Measurements from ENCODE around the gene NECTIN4. TPM values are rescaled to one million over a fixed set of nuclear protein-coding genes. Genes with fewer than 3 reads are reported as not detected.

The NECTIN4 gene
- total and polyA plus RNA-seq, 9 donors, result 0.07 to 4.4 (median 0.21) TPM; not detected in 3

DNA sequence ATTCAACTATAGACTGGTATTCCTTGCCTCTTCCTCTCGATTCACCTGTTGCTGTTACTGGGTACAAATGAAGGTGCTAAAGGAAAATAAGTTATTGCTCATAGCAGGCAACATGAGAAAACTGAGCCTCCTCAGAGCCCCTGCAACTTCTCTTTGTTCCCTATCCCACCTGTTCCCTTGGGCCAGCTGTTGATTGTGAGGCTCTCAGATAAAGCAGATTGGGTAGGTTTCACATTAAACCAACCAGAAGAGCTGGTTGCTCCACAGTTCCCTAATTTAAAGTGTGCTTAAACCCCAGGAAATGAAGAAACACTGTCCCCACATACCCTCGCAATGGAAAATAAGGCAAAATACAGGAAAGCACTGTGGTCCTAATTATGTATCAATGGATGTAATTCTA, 38.3 kb upstream of the NECTIN4 start:
- no peak for DNase-seq
- intact Hi-C loops (cut with DNase I), result no loop called here
- Histone ChIP-seq H3K4me1 (ENCODE audit: insufficient read depth) (peaks cover 4% of the 10 kb centered on the region), H3K27me3 (no peaks in the 10 kb centered on the region), H3K27ac (no peak overlapping the region), H3K4me3 (no peak overlapping the region), H3K9me3 (no peaks in the 10 kb centered on the region), H3K36me3 (no peaks in the 10 kb centered on the region)
- WGBS, 3 donors, result 84 to 90% (median 89%) methylated on average over 2 of the region's 2 CpGs
- TF ChIP-seq POLR2A (IDR thresholded peaks at IDR 0.05) (no peak), CTCF (IDR thresholded peaks at IDR 0.05) (no peak), EP300 (IDR thresholded peaks at IDR 0.05) (no peak)

GRCh38 chr1:161122967-161123366, 33.6 kb upstream of the NECTIN4 start:
- no peaks in the 10 kb centered on the region for H3K36me3 ChIP-seq
- intact Hi-C loops (cut with DNase I), result no loop called here
- no peak overlapping the region for H3K4me3 ChIP-seq
- 77 to 80% (median 80%) methylated on average over 6 of the region's 6 CpGs for WGBS, 3 donors
- H3K9me3 ChIP-seq, result no peaks in the 10 kb centered on the region
- TF ChIP-seq POLR2A (IDR thresholded peaks at IDR 0.05), result no peak
- TF ChIP-seq CTCF (IDR thresholded peaks at IDR 0.05), result no peak
- no peak for TF ChIP-seq EP300 (IDR thresholded peaks at IDR 0.05)
- no peak for DNase-seq
- no peaks in the 10 kb centered on the region for H3K27me3 ChIP-seq
- H3K27ac ChIP-seq, result no peak overlapping the region
- H3K4me1 ChIP-seq (ENCODE audit: insufficient read depth), result peaks cover 13% of the 10 kb centered on the region

GRCh38 chr1:161121834-161122233, 32.5 kb upstream of the NECTIN4 start:
- no peak for DNase-seq
- no peaks in the 10 kb centered on the region for H3K36me3 ChIP-seq
- no peaks in the 10 kb centered on the region for H3K9me3 ChIP-seq
- TF ChIP-seq POLR2A (IDR thresholded peaks at IDR 0.05), result no peak
- no peak for TF ChIP-seq EP300 (IDR thresholded peaks at IDR 0.05)
- no peak for TF ChIP-seq CTCF (IDR thresholded peaks at IDR 0.05)
- no peak overlapping the region for H3K4me3 ChIP-seq
- WGBS, 3 donors, result 76 to 78% (median 78%) methylated on average over 4 of the region's 4 CpGs
- peaks cover 13% of the 10 kb centered on the region for H3K4me1 ChIP-seq (ENCODE audit: insufficient read depth)
- H3K27ac ChIP-seq, result no peak overlapping the region
- no peaks in the 10 kb centered on the region for H3K27me3 ChIP-seq
- intact Hi-C loops (cut with DNase I), result no loop called here

DNA sequence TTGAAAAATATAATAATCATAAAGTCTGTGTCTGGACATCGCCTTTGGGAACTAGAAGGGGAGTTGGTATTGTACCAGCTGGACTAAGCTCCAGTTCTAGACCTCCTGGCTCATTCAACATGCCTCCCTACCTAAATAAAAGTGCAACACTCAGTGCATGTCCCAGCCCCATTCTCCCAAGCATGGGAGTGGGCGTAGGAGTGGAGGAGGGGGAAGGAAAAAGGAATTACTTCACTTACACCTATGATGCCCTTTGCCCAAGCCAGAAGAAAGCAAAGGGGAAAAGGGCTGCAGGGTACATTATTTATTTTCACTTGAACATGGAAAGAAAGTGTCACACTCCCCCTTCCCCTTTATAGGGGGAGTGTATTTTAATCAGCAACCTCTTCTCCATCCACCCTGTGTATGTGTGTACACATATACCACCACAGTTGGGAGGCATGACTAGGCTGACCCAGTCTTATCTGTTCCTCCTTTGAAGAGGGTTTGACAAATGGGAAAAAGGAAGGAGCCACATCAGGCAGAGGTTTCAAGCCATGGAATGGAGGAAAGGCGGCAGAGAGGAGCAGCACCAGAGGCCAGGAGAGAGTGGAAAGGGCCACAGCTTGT, 31.8 kb upstream of the NECTIN4 start:
- TF ChIP-seq CTCF (IDR thresholded peaks at IDR 0.05) (no peak), POLR2A (IDR thresholded peaks at IDR 0.05) (no peak), EP300 (IDR thresholded peaks at IDR 0.05) (no peak)
- H3K9me3 ChIP-seq, result no peaks in the 10 kb centered on the region
- 82 to 91% (median 86%) methylated on average over 3 of the region's 3 CpGs for WGBS, 3 donors
- no peaks in the 10 kb centered on the region for H3K27me3 ChIP-seq
- no peak overlapping the region for H3K4me3 ChIP-seq
- no peak overlapping the region for H3K27ac ChIP-seq
- no peak for DNase-seq
- peaks cover 17% of the 10 kb centered on the region for H3K4me1 ChIP-seq (ENCODE audit: insufficient read depth)
- no peaks in the 10 kb centered on the region for H3K36me3 ChIP-seq
- intact Hi-C loops (cut with DNase I), result no loop called here
